Left kidney (tissue), 2 donors: ENCODE results near the gene LIX1L. TPM values are rescaled to one million over a fixed set of nuclear protein-coding genes. Genes with fewer than 3 reads are reported as not detected.
"Not testable (repeated sequence)": the region's sequence is repeated elsewhere in the genome, so short reads cannot be mapped to it uniquely, and the experiment has no call there.

Source experiments
- DNase-seq: peaks from one replicate; pipeline ENCODE4 v3.0.0-alpha.2; 2013
- polyA plus RNA-seq: library from polyadenylated mRNA; unstranded; fragments of 120-200 nt; gene quantifications from one replicate; pipeline ENCODE4 v1.2.1, GENCODE V29; 2013; ENCODE audit not compliant: insufficient read length

LIX1L gene
- polyA plus RNA-seq, 1 donor = 26.3 TPM

GRCh38 chr1:145942405-145942804 is 15.4 kb downstream of the LIX1L start:
- DNase-seq = no peak

GRCh38 chr1:145937436-145937835 is 20.4 kb downstream of the LIX1L start:
- no peak for DNase-seq

- no peak for DNase-seq
Observed at GRCh38 chr1:145936247-145936646, 21.6 kb downstream of the LIX1L start.

- DNase-seq = no peak
Observed at GRCh38 chr1:145935708-145936107, 22.1 kb downstream of the LIX1L start.

GRCh38 chr1:145932522-145933009 is 25.3 kb downstream of the LIX1L start:
- DNase-seq = not testable (repeated sequence)

- DNase-seq = no peak
Observed at GRCh38 chr1:145927916-145928643, 29.7 kb downstream of the LIX1L start.

GRCh38 chr1:145927063-145927886 is 30.5 kb downstream of the LIX1L start, which contains the start of gene RBM8A:
Gene RBM8A, minus strand, starts transcription at chr1:145927484. Its CDS starts 58 bp downstream, at chr1:145927426.
- DNase-seq = peak; percentile 99

- peak; percentile 31 for DNase-seq
Observed at GRCh38 chr1:145926686-145927062, 31.1 kb downstream of the LIX1L start.

- DNase-seq = no peak
Observed at GRCh38 chr1:145922266-145922665, 35.6 kb downstream of the LIX1L start.

GRCh38 chr1:145920297-145920696 is 37.5 kb downstream of the LIX1L start:
- not testable (repeated sequence) for DNase-seq

GRCh38 chr1:145918992-145919939 is 38.6 kb downstream of the LIX1L start:
- no peak for DNase-seq

GRCh38 chr1:145918144-145918991 is 39.4 kb downstream of the LIX1L start, which contains the start of gene PEX11B:
Gene PEX11B, minus strand, starts transcription at chr1:145918717. Its CDS starts 29 bp downstream, at chr1:145918688.
- peak; percentile 91 for DNase-seq

GRCh38 chr1:145917595-145917994 is 40.2 kb downstream of the LIX1L start:
- DNase-seq = no peak

- DNase-seq = no peak
Observed at GRCh38 chr1:145916745-145917144, 41.1 kb downstream of the LIX1L start.

- no peak for DNase-seq
Observed at GRCh38 chr1:145912128-145912641, 45.6 kb downstream of the LIX1L start.

- no peak for DNase-seq
Observed at GRCh38 chr1:145908653-145909052, 49.2 kb downstream of the LIX1L start.

- DNase-seq = no peak
Observed at GRCh38 chr1:145906954-145907753, 50.7 kb downstream of the LIX1L start.

- DNase-seq = no peak
Observed at GRCh38 chr1:145901312-145902021, 56.4 kb downstream of the LIX1L start.

GRCh38 chr1:145898756-145899155 is 59.1 kb downstream of the LIX1L start:
- no peak for DNase-seq
